HepG2 (cell line): ENCODE measurements around the gene HECTD1. TPM values are rescaled to one million over a fixed set of nuclear protein-coding genes. Genes with fewer than 3 reads are reported as not detected.

Experiments used
- CHCHD3 ChIP-seq: sonication (generic); formaldehyde crosslinking; IDR thresholded peaks from 2 replicates; pipeline ENCODE4 v1.8.0; 2022; ENCODE audit warnings: mild to moderate bottlenecking, missing genetic modification reagents, moderate library complexity
- GATA4 ChIP-seq: sonication (generic); IDR thresholded peaks from 2 replicates; pipeline ENCODE4 v1.6.1; 2016; ENCODE audit warnings: antibody characterized with exemption, low read depth, borderline replicate concordance
- HOXD1 ChIP-seq: sonication (generic); formaldehyde crosslinking; IDR thresholded peaks from 2 replicates; pipeline ENCODE4 v1.5.0; 2020; ENCODE audit warnings: missing genetic modification reagents
- KDM5A ChIP-seq: fragments of 200-600 bp; sonication (generic); IDR thresholded peaks from 2 replicates; pipeline ENCODE4 v1.7.0; 2018; ENCODE audit warnings: antibody characterized with exemption, mild to moderate bottlenecking, low read length, borderline replicate concordance
- MAFK ChIP-seq, 2 experiments: IDR thresholded peaks in 1 of 2; conservative IDR thresholded peaks in 1 of 2; 2 replicates each; pipeline ENCODE4 v1.6.1; 2011; ENCODE audit warnings: improper control_type of control experiment in 2 of 2, low read length in 2 of 2
- PCBP2 ChIP-seq: fragments of 200-400 bp; formaldehyde crosslinking; optimal IDR thresholded peaks from 2 replicates; pipeline ENCODE3; 2018; ENCODE audit warnings: low read length, low read depth; ENCODE audit not compliant: poor library complexity, severe bottlenecking
- SOX13 ChIP-seq, 3 experiments: fragments of 450-650 bp in 1 of 3; sonication (generic) in 1 of 3; formaldehyde crosslinking in 1 of 3; IDR thresholded peaks in 2 of 3; conservative IDR thresholded peaks in 1 of 3; 2 replicates each; pipeline versions ENCODE4 v1.5.0 to v1.6.1; 2016 to 2020; ENCODE audit warnings: antibody characterized with exemption in 1 of 3, mild to moderate bottlenecking in 1 of 3, missing compliant biosample characterization in 1 of 3, missing genetic modification reagents in 1 of 3, moderate library complexity in 1 of 3
- TEAD3 ChIP-seq: optimal IDR thresholded peaks from 2 replicates; pipeline ENCODE3; 2016; ENCODE audit warnings: borderline replicate concordance
- ZNF224 ChIP-seq: sonication (generic); formaldehyde crosslinking; IDR thresholded peaks from 2 replicates; pipeline ENCODE4 v1.5.0; 2020; ENCODE audit warnings: mild to moderate bottlenecking, missing genetic modification reagents
- ZNF431 ChIP-seq: sonication (generic); formaldehyde crosslinking; IDR thresholded peaks from 2 replicates; pipeline ENCODE4 v1.9.0; 2022; ENCODE audit warnings: missing genetic modification reagents, low read depth, mild to moderate bottlenecking, borderline replicate concordance
- ZNF660 ChIP-seq: sonication (generic); formaldehyde crosslinking; IDR thresholded peaks from 2 replicates; pipeline ENCODE4 v1.5.1; 2020; ENCODE audit warnings: mild to moderate bottlenecking, low read depth, missing genetic modification reagents, borderline replicate concordance
- ZSCAN12 ChIP-seq: sonication (generic); formaldehyde crosslinking; IDR thresholded peaks from 2 replicates; pipeline ENCODE4 v1.9.0; 2021; ENCODE audit warnings: mild to moderate bottlenecking, missing genetic modification reagents
- ZSCAN29 ChIP-seq: sonication (generic); formaldehyde crosslinking; conservative IDR thresholded peaks from 2 replicates; pipeline ENCODE4 v1.4.0; 2020; ENCODE audit warnings: mild to moderate bottlenecking, missing genetic modification reagents
- polyA plus RNA-seq, 8 experiments: library from polyadenylated mRNA; depleted of rRNA in 3 of 8; stranded (reverse) in 7 of 8; unstranded in 1 of 8; fragments of >200 nt; fragmentation: Illumina TruSeq in 4 of 8; extraction: Trizol in 4 of 8; gene quantifications; 2 replicates each; pipeline versions ENCODE4 v1.2.1 to v1.2.3, GENCODE V29; 2011 to 2016; ENCODE audit warnings: low read depth in 4 of 8, missing spikeins in 1 of 8, mixed read lengths in 1 of 8; ENCODE audit not compliant: insufficient read depth in 1 of 8
- total RNA-seq, 5 experiments: library from RNA; depleted of rRNA; stranded (reverse); fragments of >200 nt; fragmentation: Illumina TruSeq; extraction: Trizol; gene quantifications; 2 replicates each; pipeline ENCODE4 v1.2.3, GENCODE V29; 2016; ENCODE audit warnings: low read depth in 1 of 5
- TF ChIP-seq, protein P1 (sequence below), 2 experiments: sonication (generic) in 1 of 2; formaldehyde crosslinking in 1 of 2; IDR thresholded peaks; 2 replicates each; pipeline versions ENCODE4 v1.6.1 to v1.9.0; 2014 to 2022; ENCODE audit warnings: antibody characterized with exemption in 1 of 2, borderline replicate concordance in 1 of 2, inconsistent platforms in 1 of 2, low read depth in 1 of 2, missing genetic modification reagents in 1 of 2
- TF ChIP-seq, protein P2 (sequence below): sonication (generic); formaldehyde crosslinking; IDR thresholded peaks from 2 replicates; pipeline ENCODE4 v1.4.0; 2020; ENCODE audit warnings: mild to moderate bottlenecking, missing genetic modification reagents
- TF ChIP-seq, protein P3 (sequence below): sonication (generic); formaldehyde crosslinking; IDR thresholded peaks from 2 replicates; pipeline ENCODE4 v1.5.0; 2020; ENCODE audit warnings: mild to moderate bottlenecking, low read depth, missing genetic modification reagents, borderline replicate concordance

The HECTD1 gene
- total and polyA plus RNA-seq, 2 of the 13 experiments (the other 11 are each of a cell fraction or from before 2014, with no cell fraction given), result 312 to 560 TPM

DNA sequence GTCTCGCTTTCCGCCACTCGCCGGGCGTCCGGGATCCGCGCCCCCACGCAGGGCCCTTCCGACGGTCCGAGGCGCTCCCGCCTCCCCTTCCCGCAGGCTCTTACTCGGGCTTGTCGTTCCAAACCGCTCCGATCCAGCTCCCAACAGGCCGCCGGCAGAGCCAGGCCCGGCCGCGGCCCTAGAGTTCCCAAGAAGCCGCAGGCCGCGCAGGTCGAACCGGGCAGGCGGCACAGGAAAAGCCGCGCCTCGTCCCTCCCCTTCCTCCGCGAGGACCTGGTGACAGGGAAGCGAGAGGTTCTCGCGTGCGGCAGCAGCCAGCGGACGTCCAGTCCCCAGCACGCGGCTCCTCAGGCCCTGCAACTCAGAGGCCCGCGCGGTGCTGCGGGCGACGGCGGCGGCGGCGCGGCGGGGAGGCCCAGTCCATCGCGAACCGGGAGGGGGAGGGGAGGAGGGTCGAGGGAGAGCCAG lies 272 bp downstream of the HECTD1 start (continued):
- TF ChIP-seq, protein P1, sequence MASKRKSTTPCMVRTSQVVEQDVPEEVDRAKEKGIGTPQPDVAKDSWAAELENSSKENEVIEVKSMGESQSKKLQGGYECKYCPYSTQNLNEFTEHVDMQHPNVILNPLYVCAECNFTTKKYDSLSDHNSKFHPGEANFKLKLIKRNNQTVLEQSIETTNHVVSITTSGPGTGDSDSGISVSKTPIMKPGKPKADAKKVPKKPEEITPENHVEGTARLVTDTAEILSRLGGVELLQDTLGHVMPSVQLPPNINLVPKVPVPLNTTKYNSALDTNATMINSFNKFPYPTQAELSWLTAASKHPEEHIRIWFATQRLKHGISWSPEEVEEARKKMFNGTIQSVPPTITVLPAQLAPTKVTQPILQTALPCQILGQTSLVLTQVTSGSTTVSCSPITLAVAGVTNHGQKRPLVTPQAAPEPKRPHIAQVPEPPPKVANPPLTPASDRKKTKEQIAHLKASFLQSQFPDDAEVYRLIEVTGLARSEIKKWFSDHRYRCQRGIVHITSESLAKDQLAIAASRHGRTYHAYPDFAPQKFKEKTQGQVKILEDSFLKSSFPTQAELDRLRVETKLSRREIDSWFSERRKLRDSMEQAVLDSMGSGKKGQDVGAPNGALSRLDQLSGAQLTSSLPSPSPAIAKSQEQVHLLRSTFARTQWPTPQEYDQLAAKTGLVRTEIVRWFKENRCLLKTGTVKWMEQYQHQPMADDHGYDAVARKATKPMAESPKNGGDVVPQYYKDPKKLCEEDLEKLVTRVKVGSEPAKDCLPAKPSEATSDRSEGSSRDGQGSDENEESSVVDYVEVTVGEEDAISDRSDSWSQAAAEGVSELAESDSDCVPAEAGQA (IDR thresholded peaks at IDR 0.05; ENCODE audit: low read depth), result no peak; the same call in 1 of the 2 replicates
- TF ChIP-seq, protein P1 (CRISPR knock-in tag; IDR thresholded peaks at IDR 0.05; ENCODE audit: borderline replicate concordance), result peak; percentile 24; the same call in 1 of the 2 replicates
- TF ChIP-seq, protein P2, sequence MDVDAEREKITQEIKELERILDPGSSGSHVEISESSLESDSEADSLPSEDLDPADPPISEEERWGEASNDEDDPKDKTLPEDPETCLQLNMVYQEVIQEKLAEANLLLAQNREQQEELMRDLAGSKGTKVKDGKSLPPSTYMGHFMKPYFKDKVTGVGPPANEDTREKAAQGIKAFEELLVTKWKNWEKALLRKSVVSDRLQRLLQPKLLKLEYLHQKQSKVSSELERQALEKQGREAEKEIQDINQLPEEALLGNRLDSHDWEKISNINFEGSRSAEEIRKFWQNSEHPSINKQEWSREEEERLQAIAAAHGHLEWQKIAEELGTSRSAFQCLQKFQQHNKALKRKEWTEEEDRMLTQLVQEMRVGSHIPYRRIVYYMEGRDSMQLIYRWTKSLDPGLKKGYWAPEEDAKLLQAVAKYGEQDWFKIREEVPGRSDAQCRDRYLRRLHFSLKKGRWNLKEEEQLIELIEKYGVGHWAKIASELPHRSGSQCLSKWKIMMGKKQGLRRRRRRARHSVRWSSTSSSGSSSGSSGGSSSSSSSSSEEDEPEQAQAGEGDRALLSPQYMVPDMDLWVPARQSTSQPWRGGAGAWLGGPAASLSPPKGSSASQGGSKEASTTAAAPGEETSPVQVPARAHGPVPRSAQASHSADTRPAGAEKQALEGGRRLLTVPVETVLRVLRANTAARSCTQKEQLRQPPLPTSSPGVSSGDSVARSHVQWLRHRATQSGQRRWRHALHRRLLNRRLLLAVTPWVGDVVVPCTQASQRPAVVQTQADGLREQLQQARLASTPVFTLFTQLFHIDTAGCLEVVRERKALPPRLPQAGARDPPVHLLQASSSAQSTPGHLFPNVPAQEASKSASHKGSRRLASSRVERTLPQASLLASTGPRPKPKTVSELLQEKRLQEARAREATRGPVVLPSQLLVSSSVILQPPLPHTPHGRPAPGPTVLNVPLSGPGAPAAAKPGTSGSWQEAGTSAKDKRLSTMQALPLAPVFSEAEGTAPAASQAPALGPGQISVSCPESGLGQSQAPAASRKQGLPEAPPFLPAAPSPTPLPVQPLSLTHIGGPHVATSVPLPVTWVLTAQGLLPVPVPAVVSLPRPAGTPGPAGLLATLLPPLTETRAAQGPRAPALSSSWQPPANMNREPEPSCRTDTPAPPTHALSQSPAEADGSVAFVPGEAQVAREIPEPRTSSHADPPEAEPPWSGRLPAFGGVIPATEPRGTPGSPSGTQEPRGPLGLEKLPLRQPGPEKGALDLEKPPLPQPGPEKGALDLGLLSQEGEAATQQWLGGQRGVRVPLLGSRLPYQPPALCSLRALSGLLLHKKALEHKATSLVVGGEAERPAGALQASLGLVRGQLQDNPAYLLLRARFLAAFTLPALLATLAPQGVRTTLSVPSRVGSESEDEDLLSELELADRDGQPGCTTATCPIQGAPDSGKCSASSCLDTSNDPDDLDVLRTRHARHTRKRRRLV, result 0 out of 2 replicates have a peak, but pooled peaks have one; percentile 84
- TF ChIP-seq CHCHD3, result peak; percentile 95; the same call in 1 of the 2 replicates
- TF ChIP-seq ZNF660 (CRISPR knock-in tag), result peak; percentile 94; the same call in 1 of the 2 replicates
- TF ChIP-seq MAFK (conservative IDR thresholded peaks at IDR 0.05 in 1 of 2, IDR thresholded peaks at IDR 0.05 in 1 of 2; ENCODE audit: low read length in 2 of 2), result peak in 1 of 2 experiments; percentile 0; a peak in 1 of 4 replicates
- peak; percentile 78 for TF ChIP-seq KDM5A
- no peak for TF ChIP-seq ZSCAN29 (CRISPR knock-in tag)
- no peak; the same call in none of the 2 replicates for TF ChIP-seq ZSCAN12 (CRISPR knock-in tag)
- TF ChIP-seq ZNF224 (CRISPR knock-in tag), result peak; percentile 5; the same call in 1 of the 2 replicates
- no peak for TF ChIP-seq GATA4
- peak; percentile 85 for TF ChIP-seq HOXD1
- no peak for TF ChIP-seq PCBP2
- TF ChIP-seq, protein P3, sequence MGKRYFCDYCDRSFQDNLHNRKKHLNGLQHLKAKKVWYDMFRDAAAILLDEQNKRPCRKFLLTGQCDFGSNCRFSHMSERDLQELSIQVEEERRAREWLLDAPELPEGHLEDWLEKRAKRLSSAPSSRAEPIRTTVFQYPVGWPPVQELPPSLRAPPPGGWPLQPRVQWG (CRISPR knock-in tag), result no peak
- TF ChIP-seq ZNF431 (CRISPR knock-in tag), result no peak
- 0 out of 2 replicates have a peak, but pooled peaks have one; percentile 41 for TF ChIP-seq SOX13 (IDR thresholded peaks at IDR 0.05)
- TF ChIP-seq SOX13 (CRISPR knock-in tag; conservative IDR thresholded peaks at IDR 0.05 in 1 of 2, IDR thresholded peaks at IDR 0.05 in 1 of 2), result no peak
- no peak for TF ChIP-seq TEAD3 (CRISPR knock-in tag)
